Neural cell (in vitro differentiated cells): ENCODE data around the gene ZC3H12D.

Source experiments
- CTCF ChIP-seq: fragments of 450-650 bp; IDR thresholded peaks from 2 replicates; pipeline ENCODE4 v1.5.1; 2014; ENCODE audit warnings: antibody characterized with exemption, mild to moderate bottlenecking, moderate library complexity; ENCODE audit not compliant: poor library complexity, severe bottlenecking
- EP300 ChIP-seq: fragments of 450-650 bp; conservative IDR thresholded peaks from 2 replicates; pipeline ENCODE4 v1.6.1; 2014; ENCODE audit warnings: antibody characterized with exemption, mild to moderate bottlenecking, moderate library complexity; ENCODE audit not compliant: poor library complexity, severe bottlenecking
- EZH2 ChIP-seq: fragments of 200-600, 300-800 bp; shearing (Covaris generic), sonication (generic); IDR thresholded peaks from 2 replicates; pipeline ENCODE4 v1.6.1; 2014; ENCODE audit warnings: antibody characterized with exemption, low read length, borderline replicate concordance, mild to moderate bottlenecking; ENCODE audit not compliant: insufficient read depth, poor library complexity, severe bottlenecking
- MXI1 ChIP-seq: fragments of 450-650 bp; conservative IDR thresholded peaks from 2 replicates; pipeline ENCODE4 v1.6.1; 2014; ENCODE audit warnings: antibody characterized with exemption, mild to moderate bottlenecking; ENCODE audit not compliant: poor library complexity, severe bottlenecking
- POLR2AphosphoS5 ChIP-seq: IDR thresholded peaks from 2 replicates; pipeline ENCODE4 v1.6.1; 2012
- RAD21 ChIP-seq: fragments of 450-650 bp; conservative IDR thresholded peaks from 2 replicates; pipeline ENCODE4 v1.6.1; 2014; ENCODE audit warnings: antibody characterized with exemption, mild to moderate bottlenecking, moderate library complexity
- SMC3 ChIP-seq: fragments of 450-650 bp; conservative IDR thresholded peaks from 2 replicates; pipeline ENCODE4 v1.6.1; 2014; ENCODE audit warnings: antibody characterized with exemption, mild to moderate bottlenecking, moderate library complexity; ENCODE audit not compliant: poor library complexity
- TAF1 ChIP-seq: IDR thresholded peaks from 2 replicates; pipeline ENCODE4 v1.6.1; 2012; ENCODE audit warnings: low read depth

- no peak for TF ChIP-seq CTCF
- TF ChIP-seq EZH2: no peak
- no peak for TF ChIP-seq TAF1
- TF ChIP-seq EP300: no peak
- TF ChIP-seq MXI1: no peak
- no peak for TF ChIP-seq POLR2AphosphoS5
- TF ChIP-seq SMC3: no peak
- no peak for TF ChIP-seq RAD21
These were observed 35.9 kb downstream of the ZC3H12D start for GRCh38 chr6:149448821-149449453.
